Measurements from ENCODE around the gene P3H4.

DNA sequence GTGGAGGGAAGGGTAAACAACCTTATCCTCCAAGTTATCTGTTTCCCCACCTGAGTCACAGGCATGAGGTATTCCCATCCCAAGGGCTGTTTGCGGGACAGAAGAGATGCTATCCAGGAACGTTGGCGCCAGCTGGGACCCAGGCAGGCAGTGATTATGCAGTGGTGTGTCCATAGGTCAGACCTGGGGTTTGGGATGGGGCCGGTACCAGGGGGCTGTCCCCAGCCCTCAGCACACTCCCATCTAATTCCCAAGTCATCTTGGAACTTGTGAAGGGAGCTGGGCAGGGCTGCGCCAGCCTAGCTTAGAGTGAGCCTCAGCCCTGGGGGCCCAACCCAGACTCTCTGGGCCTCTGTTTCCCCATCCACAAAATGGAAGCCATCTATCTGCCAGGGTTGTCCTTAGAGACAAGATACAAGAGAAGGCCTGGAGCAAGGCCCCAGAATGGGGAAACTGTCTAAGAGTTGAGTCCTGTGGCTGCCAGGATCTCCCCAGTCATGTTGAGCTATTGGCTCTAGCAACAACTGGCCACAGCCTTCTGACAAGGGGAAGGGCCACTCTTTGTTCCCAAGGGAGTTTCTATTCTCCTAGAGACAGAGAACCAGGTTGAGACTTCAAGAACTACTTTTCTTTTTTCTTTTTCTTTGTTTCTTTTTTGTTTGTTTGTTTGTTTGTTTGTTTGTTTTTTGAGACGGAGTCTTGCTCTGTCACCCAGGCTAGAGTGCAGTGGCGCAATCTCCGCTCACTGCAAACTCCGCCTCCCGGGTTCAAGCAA lies 15.4 kb downstream of the P3H4 start:
- TF ChIP-seq, protein P1, sequence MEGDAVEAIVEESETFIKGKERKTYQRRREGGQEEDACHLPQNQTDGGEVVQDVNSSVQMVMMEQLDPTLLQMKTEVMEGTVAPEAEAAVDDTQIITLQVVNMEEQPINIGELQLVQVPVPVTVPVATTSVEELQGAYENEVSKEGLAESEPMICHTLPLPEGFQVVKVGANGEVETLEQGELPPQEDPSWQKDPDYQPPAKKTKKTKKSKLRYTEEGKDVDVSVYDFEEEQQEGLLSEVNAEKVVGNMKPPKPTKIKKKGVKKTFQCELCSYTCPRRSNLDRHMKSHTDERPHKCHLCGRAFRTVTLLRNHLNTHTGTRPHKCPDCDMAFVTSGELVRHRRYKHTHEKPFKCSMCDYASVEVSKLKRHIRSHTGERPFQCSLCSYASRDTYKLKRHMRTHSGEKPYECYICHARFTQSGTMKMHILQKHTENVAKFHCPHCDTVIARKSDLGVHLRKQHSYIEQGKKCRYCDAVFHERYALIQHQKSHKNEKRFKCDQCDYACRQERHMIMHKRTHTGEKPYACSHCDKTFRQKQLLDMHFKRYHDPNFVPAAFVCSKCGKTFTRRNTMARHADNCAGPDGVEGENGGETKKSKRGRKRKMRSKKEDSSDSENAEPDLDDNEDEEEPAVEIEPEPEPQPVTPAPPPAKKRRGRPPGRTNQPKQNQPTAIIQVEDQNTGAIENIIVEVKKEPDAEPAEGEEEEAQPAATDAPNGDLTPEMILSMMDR (IDR thresholded peaks at IDR 0.05): no peak
- no peak for TF ChIP-seq POLR2A (IDR thresholded peaks at IDR 0.05; ENCODE audit: low read depth)

Data from esophagus muscularis mucosa (tissue), 3 donors.